CMK (cell line): ENCODE data around the gene CCDC102A.
"Not testable (repeated sequence)": the region's sequence is repeated elsewhere in the genome, so short reads cannot be mapped to it uniquely, and the experiment has no call there.

Source experiments
- DNase-seq: peaks from one replicate; pipeline ENCODE4 v3.0.0-alpha.2; 2010; ENCODE audit warnings: low read depth

CCDC102A gene

GRCh38 chr16:57565461-57565860 lies 29.1 kb upstream of the CCDC102A start:
- DNase-seq, result no peak

- no peak for DNase-seq
Observed at GRCh38 chr16:57564571-57565270, 28.4 kb upstream of the CCDC102A start.

- DNase-seq, result no peak
Observed at GRCh38 chr16:57563761-57564160, 27.4 kb upstream of the CCDC102A start.

DNA sequence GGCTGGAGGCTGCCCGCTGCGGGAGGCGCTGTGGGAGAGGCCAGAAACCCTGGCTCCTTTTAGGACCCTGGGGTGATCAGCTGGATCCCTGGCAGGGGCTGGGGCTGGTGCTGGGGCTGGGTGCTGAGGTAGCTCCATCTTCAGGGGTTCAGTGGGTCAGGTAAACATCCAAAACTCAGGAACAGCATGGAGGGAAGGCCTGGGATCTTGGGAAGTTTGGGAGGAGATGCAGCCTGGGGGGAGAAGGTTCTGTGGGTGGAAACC lies 27.0 kb upstream of the CCDC102A start:
- DNase-seq, result no peak

- DNase-seq, result no peak
Observed at GRCh38 chr16:57562669-57563486, 26.5 kb upstream of the CCDC102A start.

DNA sequence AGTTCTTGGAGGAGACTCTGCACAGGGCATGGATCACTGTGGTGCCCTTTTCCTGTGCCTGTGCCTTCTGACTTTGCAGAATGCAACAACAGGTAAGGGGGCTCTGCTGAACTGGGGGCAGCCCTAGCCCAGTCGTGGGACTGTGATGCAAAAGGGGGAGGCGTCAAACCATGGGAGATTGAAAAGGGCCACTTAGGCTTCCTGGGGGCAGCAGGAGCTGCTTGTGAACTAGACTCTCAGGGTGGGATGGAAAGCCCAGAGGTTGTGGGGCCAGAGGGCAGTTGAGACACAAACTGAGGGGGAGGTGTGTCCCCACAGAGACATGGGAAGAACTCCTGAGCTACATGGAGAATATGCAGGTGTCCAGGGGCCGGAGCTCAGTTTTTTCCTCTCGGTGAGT lies 25.7 kb upstream of the CCDC102A start:
- no peak for DNase-seq

DNA sequence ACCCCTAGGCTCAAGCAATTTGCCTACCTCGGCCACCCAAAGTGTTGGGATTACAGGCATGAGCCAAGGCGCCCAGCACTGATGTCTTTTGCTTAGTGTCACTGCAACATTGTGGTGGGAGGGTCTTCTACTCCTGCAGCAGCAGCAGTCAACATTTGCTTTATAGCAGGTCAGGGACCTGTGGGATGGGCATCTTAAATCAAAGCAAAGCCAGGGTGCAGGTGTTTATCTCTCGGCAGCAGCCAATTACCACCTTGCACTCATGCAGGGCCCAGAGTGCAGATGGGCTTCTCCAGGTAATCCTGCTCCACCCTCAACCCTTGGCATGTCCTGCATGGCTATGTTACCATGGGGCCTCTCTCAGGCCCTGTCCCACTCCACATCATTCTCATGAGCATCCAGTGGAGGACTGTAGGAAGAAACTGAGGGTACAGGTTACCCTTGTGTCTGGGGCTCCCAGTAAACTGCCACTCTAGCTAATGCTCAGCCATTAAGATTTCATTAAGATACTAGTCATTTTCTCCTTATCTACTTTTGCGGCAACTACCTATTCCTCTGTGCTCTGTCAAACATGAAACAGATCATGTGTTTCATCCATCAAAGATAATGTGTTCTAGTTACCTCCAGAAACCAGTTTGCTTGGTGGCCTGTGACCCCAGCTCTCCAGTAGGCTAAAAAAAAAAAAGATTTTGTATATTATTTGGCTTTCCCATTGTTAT lies 22.9 kb upstream of the CCDC102A start:
- DNase-seq, result no peak

- no peak for DNase-seq
Observed at GRCh38 chr16:57556941-57557541, 20.7 kb upstream of the CCDC102A start.

DNA sequence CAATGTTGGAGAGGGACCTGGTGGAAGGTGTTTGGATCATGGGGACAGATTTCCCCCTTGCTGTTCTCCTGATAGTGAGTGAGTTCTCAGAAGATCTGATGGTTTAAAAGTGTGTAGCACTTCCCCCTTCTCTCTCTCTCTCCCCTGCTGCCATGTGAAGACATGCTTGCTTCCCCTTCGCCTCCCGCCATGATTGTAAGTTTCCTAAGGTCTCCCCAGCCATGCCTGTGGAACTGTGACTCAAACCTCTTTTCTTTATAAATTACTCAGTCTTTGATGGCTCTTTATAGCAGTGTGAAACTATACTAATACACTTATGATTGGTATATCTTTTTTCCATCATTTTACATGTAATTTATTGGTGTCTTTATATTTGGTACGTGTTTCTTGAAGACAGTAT lies 19.5 kb upstream of the CCDC102A start:
- DNase-seq, result no peak

DNA sequence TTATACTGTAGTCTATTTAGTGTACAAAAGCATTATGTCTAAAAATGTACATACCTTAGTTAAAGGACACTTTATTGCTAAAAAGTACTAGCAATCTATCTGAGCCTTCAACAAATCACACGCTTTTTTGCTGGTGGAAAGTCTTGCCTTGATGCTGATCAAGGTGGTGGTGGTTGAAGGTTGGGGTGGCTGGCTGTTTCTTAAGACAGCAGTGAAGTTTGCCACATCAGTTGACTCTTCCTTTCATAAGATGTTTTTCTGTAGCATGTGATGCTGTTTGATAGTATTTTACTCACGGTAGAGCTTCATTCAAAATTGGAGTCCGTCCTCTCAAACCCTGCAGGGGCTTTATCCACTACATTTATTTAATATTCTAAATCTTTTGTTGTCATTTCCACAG lies 14.7 kb upstream of the CCDC102A start:
- DNase-seq, result no peak

GRCh38 chr16:57549730-57550129 lies 13.4 kb upstream of the CCDC102A start:
- no peak for DNase-seq

- no peak for DNase-seq
Observed at GRCh38 chr16:57548408-57548807, 12.0 kb upstream of the CCDC102A start.

DNA sequence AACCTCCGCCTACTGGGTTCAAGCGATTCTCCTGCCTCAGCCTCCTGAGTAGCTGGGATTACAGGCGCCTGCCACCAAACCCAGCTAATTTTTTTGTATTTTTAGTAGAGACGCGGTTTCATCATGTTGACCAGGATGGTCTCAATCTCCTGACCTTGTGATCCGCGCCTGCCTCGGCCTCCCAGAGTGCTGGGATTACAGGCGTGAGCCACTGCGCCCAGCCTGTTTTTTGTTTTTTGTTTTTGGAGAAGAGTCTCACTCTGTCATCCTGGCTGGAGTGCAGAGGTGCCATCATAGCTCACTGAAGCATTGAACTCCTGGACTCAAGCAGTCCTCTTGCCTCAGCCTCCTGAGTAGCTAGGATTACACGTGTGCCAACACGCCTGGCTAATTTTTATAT lies 11.2 kb upstream of the CCDC102A start:
- not testable (repeated sequence) for DNase-seq

- DNase-seq, result peak; percentile 96
Observed at GRCh38 chr16:57544124-57544653, 7.8 kb upstream of the CCDC102A start.

GRCh38 chr16:57541754-57542435 lies 5.5 kb upstream of the CCDC102A start:
- no peak for DNase-seq

DNA sequence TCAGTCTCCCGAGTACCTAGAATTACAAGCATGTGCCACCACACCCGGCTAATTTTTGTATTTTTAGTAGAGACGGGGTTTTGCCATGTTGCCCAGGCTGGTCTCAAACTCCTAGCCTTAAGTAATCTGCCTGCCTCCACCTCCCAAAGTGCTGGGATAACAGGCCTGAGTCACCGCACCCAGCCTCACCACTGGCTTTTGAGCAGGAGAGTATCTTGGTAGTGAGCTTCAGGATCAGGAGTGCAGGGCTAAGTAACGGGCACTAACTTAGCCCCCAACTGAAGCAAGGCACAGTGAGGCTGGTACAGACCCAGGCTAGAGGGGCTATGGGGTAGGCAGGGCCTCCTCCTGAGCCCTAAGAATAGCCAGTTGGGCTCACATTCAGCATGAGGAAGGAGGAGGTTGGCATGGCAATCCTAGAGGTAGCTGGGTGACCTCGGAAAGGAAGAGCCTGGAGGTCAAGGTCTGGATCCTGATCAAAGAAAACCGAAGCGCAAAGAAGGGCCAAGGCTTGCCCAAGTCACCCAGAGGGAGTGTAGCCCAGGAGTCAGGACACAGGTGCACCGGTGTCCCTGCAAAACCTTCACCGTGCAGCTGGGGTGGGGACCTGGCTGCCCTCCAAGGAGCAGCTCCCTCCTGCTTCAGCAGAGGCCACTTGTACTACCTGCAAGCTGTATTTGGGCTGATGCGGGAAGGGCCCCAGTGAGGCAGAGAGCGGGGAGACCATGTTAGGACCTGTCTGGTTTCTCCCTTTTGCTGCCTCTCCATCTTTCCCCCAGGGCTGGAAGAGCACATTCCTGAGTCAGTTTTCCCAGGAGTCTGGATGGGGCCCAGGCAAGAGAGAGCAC lies 4.8 kb upstream of the CCDC102A start:
- DNase-seq, result no peak

GRCh38 chr16:57540387-57540786 lies 4.0 kb upstream of the CCDC102A start:
- no peak for DNase-seq

- no peak for DNase-seq
Observed at GRCh38 chr16:57539072-57539796, 2.9 kb upstream of the CCDC102A start.

DNA sequence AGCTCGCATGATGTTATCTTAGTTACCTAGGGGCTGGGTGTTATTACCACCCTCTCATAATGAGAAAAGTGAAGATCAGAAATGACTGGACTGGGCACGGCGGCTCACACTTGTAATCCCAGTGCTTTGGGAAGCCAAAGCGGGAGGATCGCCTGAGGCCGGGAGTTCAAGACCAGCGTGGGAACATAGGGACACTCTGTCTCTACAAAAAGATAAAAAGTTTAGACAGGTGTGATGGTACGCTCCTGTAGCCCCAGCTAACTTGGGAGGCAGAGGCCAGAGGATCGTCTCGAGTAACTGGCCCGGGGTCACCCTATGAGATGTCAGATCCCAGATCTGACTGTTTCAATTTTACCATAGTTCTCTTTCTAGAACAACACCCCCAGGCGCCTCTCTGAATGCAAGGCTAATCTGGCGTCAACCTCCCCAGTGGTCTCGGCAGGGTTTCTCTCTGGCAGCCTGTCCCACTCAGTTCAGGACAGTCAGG lies 1.9 kb upstream of the CCDC102A start:
- DNase-seq, result no peak

GRCh38 chr16:57537581-57538234 lies 1.3 kb upstream of the CCDC102A start:
- DNase-seq, result no peak
